ENCODE measurements around the gene MPP3. TPM values are rescaled to one million over a fixed set of nuclear protein-coding genes. Genes with fewer than 3 reads are reported as not detected.

Gene MPP3
- total and polyA plus RNA-seq, 9 of the 15 experiments (the other 6 are each of a cell fraction or from before 2014, with no cell fraction given): 0.41 to 10.4 (median 4.5) TPM

GRCh38 chr17:43832976-43833829 lies at the start of gene MPP3 (continued):
- no peak for TF ChIP-seq MNT (conservative IDR thresholded peaks at IDR 0.05)
- peak; percentile 70; the same call in 1 of the 2 replicates for TF ChIP-seq SMAD4 (CRISPR knock-in tag; conservative IDR thresholded peaks at IDR 0.05)
- peak; percentile 18; the same call in 1 of the 2 replicates for TF ChIP-seq SUPT5H (IDR thresholded peaks at IDR 0.05)
- no peak for TF ChIP-seq ZNF445 (CRISPR knock-in tag; IDR thresholded peaks at IDR 0.05; ENCODE audit: low read depth)
- peak; percentile 61; the same call in 1 of the 2 replicates for TF ChIP-seq L3MBTL2 (IDR thresholded peaks at IDR 0.05)
- peak; percentile 71 for TF ChIP-seq GATAD2B (IDR thresholded peaks at IDR 0.05; ENCODE audit: borderline replicate concordance)
- no peak for TF ChIP-seq FUS (optimal IDR thresholded peaks at IDR 0.05; ENCODE audit: low read depth, low read length)
- TF ChIP-seq TRIM25 (IDR thresholded peaks at IDR 0.05; ENCODE audit: borderline replicate concordance): no peak
- no peak for TF ChIP-seq SRSF7 (optimal IDR thresholded peaks at IDR 0.05; ENCODE audit: low read depth, low read length)
- no peak for TF ChIP-seq FOXA1 (IDR thresholded peaks at IDR 0.05; ENCODE audit: borderline replicate concordance)
- no peak for TF ChIP-seq TAF15 (IDR thresholded peaks at IDR 0.05; ENCODE audit: low read depth, low read length)
- no peak for TF ChIP-seq ZNF277 (CRISPR knock-in tag; IDR thresholded peaks at IDR 0.05; ENCODE audit: borderline replicate concordance)
- TF ChIP-seq HNRNPLL (IDR thresholded peaks at IDR 0.05; ENCODE audit: low read depth, low read length, poor library complexity, severe bottlenecking): no peak
- no peak for TF ChIP-seq SFPQ (IDR thresholded peaks at IDR 0.05; ENCODE audit: low read depth, low read length)
- TF ChIP-seq RUNX1 (IDR thresholded peaks at IDR 0.05; ENCODE audit: low read depth): no peak
- no peak for TF ChIP-seq ZSCAN32 (CRISPR knock-in tag; IDR thresholded peaks at IDR 0.05)
- 0 out of 2 replicates have a peak, but pooled peaks have one; percentile 35 for TF ChIP-seq ZNF740 (CRISPR knock-in tag; IDR thresholded peaks at IDR 0.05)
- TF ChIP-seq ZNF740 (tag; IDR thresholded peaks at IDR 0.05): no peak
- peak; percentile 75; the same call in 1 of the 2 replicates for TF ChIP-seq RB1 (IDR thresholded peaks at IDR 0.05; ENCODE audit: low read depth)

Measured in K562 (cell line).